Measurements from ENCODE around the gene NAA10.

The NAA10 gene

DNA sequence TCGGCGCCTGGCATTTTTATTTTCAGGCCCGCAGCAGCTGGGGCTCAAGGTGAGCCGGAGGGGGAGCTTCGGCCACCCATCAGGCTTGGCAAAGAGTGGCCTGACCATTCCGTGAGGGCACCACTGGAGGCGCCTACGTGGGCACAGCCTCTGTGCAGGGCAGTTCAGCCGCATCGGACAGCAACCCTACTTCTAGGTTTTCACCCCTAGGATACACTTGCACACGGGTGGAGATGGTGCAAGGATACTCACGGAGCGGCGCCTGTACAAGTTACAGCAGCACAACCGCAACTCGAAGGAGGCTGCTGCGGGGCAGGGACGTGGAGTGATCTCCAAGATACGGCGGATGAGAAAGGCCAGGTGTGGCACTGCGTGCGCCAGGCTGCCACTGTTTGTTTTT is 25.9 kb upstream of the NAA10 start:
- Histone ChIP-seq H3K4me3 (ENCODE audit: insufficient read depth in 1 of 2, low read depth in 1 of 2, low read length in 2 of 2) (no peak overlapping the region), H3K4me2 (ENCODE audit: low read length, poor library complexity, severe bottlenecking) (no peak overlapping the region), H3K36me3 (ENCODE audit: control insufficient read depth in 1 of 2, insufficient read depth in 2 of 2, low read depth in 1 of 2, low read length in 2 of 2) (peaks cover 75 to 91% of the 10 kb centered on the region in 2 experiments), H2BK5ac (ENCODE audit: low read depth, low read length, poor library complexity, severe bottlenecking) (no peak overlapping the region), H3K4me1 (ENCODE audit: control insufficient read depth, insufficient read depth, low read depth, low read length) (peaks cover 4% of the 10 kb centered on the region), H3K14ac (ENCODE audit: low read length in 2 of 2) (no peak overlapping the region), H3K27me3 (ENCODE audit: control insufficient read depth in 1 of 2, insufficient read depth in 1 of 2, low read length in 2 of 2) (peaks cover 0 to 4% of the 10 kb centered on the region in 2 experiments), H3K9me3 (ENCODE audit: control insufficient read depth, low read length) (no peaks in the 10 kb centered on the region), H4K8ac (ENCODE audit: low read length) (no peak overlapping the region), H3K79me1 (replicated peaks; ENCODE audit: low read length, poor library complexity, severe bottlenecking) (peaks cover 15% of the 10 kb centered on the region), H3K23ac (ENCODE audit: low read length in 2 of 2) (no peak overlapping the region), H3K18ac (ENCODE audit: low read depth in 1 of 2, low read length in 2 of 2) (no peak overlapping the region), H2BK12ac (ENCODE audit: low read length in 2 of 2) (no peak overlapping the region), H2AFZ (ENCODE audit: low read depth, low read length) (no peak overlapping the region), H3K4ac (ENCODE audit: low read depth in 1 of 2, low read length in 2 of 2) (no peak overlapping the region), H2AK5ac (ENCODE audit: low read length, severe bottlenecking) (no peak overlapping the region), H3K9ac (ENCODE audit: low read length) (no peak overlapping the region), H3K27ac (ENCODE audit: low read length, poor library complexity, severe bottlenecking) (no peak overlapping the region), H2BK120ac (ENCODE audit: low read depth, low read length) (no peak overlapping the region), H4K91ac (ENCODE audit: low read length) (no peak overlapping the region), H2BK15ac (ENCODE audit: low read depth, poor library complexity, severe bottlenecking) (no peak overlapping the region)
- WGBS, result 98% methylated on average over 22 of the region's 22 CpGs
- no peak for DNase-seq

DNA sequence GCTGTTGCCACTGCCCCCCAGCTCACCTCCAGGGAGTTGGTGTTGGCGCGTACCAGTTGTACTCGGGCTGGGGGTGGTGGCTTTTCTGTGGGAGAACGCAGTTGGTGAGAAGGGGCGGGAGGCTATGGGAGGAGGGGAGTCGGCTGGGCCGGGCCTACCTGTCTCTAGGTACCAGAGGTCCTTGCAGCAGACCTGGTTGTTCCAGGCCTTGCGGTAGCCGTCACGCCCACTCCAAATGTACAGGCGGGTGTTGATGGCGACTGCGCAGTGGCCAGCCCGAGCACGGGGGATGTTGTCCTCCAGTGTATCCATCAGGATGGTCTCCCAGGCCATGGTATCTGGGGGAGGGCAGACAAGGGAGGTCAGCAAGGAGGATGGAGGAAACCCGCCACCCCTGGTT is 25.2 kb upstream of the NAA10 start:
- no peak overlapping the region for H2BK120ac ChIP-seq (ENCODE audit: low read depth, low read length)
- no peak overlapping the region for H2AFZ ChIP-seq (ENCODE audit: low read depth, low read length)
- no peak overlapping the region for H3K14ac ChIP-seq (ENCODE audit: low read length in 2 of 2)
- H3K27me3 ChIP-seq (ENCODE audit: control insufficient read depth in 1 of 2, insufficient read depth in 1 of 2, low read length in 2 of 2), result peaks cover 0 to 4% of the 10 kb centered on the region in 2 experiments
- H3K36me3 ChIP-seq (ENCODE audit: control insufficient read depth in 1 of 2, insufficient read depth in 2 of 2, low read depth in 1 of 2, low read length in 2 of 2), result peaks cover 82 to 94% of the 10 kb centered on the region in 2 experiments
- H3K4me1 ChIP-seq (ENCODE audit: control insufficient read depth, insufficient read depth, low read depth, low read length), result no peaks in the 10 kb centered on the region
- no peak overlapping the region for H3K4me3 ChIP-seq (ENCODE audit: insufficient read depth in 1 of 2, low read depth in 1 of 2, low read length in 2 of 2)
- peaks cover 15% of the 10 kb centered on the region for H3K79me1 ChIP-seq (replicated peaks; ENCODE audit: low read length, poor library complexity, severe bottlenecking)
- no peaks in the 10 kb centered on the region for H3K9me3 ChIP-seq (ENCODE audit: control insufficient read depth, low read length)
- H2BK12ac ChIP-seq (ENCODE audit: low read length in 2 of 2), result no peak overlapping the region
- H3K9ac ChIP-seq (ENCODE audit: low read length), result no peak overlapping the region
- no peak for DNase-seq
- no peak overlapping the region for H3K18ac ChIP-seq (ENCODE audit: low read depth in 1 of 2, low read length in 2 of 2)
- H3K4ac ChIP-seq (ENCODE audit: low read depth in 1 of 2, low read length in 2 of 2), result no peak overlapping the region
- WGBS, result 100% methylated on average over 7 of the region's 16 CpGs
- no peak overlapping the region for H3K23ac ChIP-seq (ENCODE audit: low read length in 2 of 2)
- H3K4me2 ChIP-seq (ENCODE audit: low read length, poor library complexity, severe bottlenecking), result no peak overlapping the region
- no peak overlapping the region for H4K91ac ChIP-seq (ENCODE audit: low read length)
- H2BK15ac ChIP-seq (ENCODE audit: low read depth, poor library complexity, severe bottlenecking), result no peak overlapping the region
- H2AK5ac ChIP-seq (ENCODE audit: low read length, severe bottlenecking), result no peak overlapping the region
- H2BK5ac ChIP-seq (ENCODE audit: low read depth, low read length, poor library complexity, severe bottlenecking), result no peak overlapping the region
- H4K8ac ChIP-seq (ENCODE audit: low read length), result no peak overlapping the region
- H3K27ac ChIP-seq (ENCODE audit: low read length, poor library complexity, severe bottlenecking), result no peak overlapping the region

DNA sequence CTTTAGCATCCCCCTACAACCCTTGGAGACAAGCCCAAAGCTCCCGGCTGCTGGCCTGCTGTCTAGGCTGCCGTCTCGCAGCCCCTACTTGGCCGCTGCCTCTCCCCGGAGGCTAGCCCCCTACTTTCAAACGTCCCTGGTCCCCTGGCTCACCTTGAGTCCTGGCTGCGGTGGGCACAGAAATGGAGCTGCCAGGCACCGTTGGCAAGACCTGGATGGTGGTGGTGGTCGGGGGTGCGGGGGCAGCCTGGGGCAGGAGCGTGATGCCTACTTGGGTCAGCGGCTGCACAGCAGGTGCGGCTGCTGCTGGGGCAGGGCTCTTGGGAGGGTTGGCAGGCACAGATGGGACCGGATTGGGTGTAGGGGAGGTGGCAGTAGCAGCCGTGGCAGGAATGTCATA is 24.8 kb upstream of the NAA10 start:
- Histone ChIP-seq H2BK12ac (ENCODE audit: low read length in 2 of 2) (no peak overlapping the region), H3K14ac (ENCODE audit: low read length in 2 of 2) (no peak overlapping the region), H3K79me1 (replicated peaks; ENCODE audit: low read length, poor library complexity, severe bottlenecking) (peaks cover 15% of the 10 kb centered on the region), H3K23ac (ENCODE audit: low read length in 2 of 2) (no peak overlapping the region), H3K9ac (ENCODE audit: low read length) (no peak overlapping the region), H3K27ac (ENCODE audit: low read length, poor library complexity, severe bottlenecking) (no peak overlapping the region), H4K8ac (ENCODE audit: low read length) (no peak overlapping the region), H3K9me3 (ENCODE audit: control insufficient read depth, low read length) (no peaks in the 10 kb centered on the region), H3K4me3 (ENCODE audit: insufficient read depth in 1 of 2, low read depth in 1 of 2, low read length in 2 of 2) (no peak overlapping the region), H3K4me2 (ENCODE audit: low read length, poor library complexity, severe bottlenecking) (no peak overlapping the region), H3K36me3 (ENCODE audit: control insufficient read depth in 1 of 2, insufficient read depth in 2 of 2, low read depth in 1 of 2, low read length in 2 of 2) (peaks cover 85 to 98% of the 10 kb centered on the region in 2 experiments), H3K4me1 (ENCODE audit: control insufficient read depth, insufficient read depth, low read depth, low read length) (no peaks in the 10 kb centered on the region), H2AK5ac (ENCODE audit: low read length, severe bottlenecking) (no peak overlapping the region), H2AFZ (ENCODE audit: low read depth, low read length) (no peak overlapping the region), H3K18ac (ENCODE audit: low read depth in 1 of 2, low read length in 2 of 2) (no peak overlapping the region), H4K91ac (ENCODE audit: low read length) (no peak overlapping the region), H3K27me3 (ENCODE audit: control insufficient read depth in 1 of 2, insufficient read depth in 1 of 2, low read length in 2 of 2) (peaks cover 0 to 4% of the 10 kb centered on the region in 2 experiments), H2BK15ac (ENCODE audit: low read depth, poor library complexity, severe bottlenecking) (no peak overlapping the region), H2BK5ac (ENCODE audit: low read depth, low read length, poor library complexity, severe bottlenecking) (no peak overlapping the region), H3K4ac (ENCODE audit: low read depth in 1 of 2, low read length in 2 of 2) (no peak overlapping the region), H2BK120ac (ENCODE audit: low read depth, low read length) (no peak overlapping the region)
- 99% methylated on average over 12 of the region's 15 CpGs for WGBS
- no peak for DNase-seq

DNA sequence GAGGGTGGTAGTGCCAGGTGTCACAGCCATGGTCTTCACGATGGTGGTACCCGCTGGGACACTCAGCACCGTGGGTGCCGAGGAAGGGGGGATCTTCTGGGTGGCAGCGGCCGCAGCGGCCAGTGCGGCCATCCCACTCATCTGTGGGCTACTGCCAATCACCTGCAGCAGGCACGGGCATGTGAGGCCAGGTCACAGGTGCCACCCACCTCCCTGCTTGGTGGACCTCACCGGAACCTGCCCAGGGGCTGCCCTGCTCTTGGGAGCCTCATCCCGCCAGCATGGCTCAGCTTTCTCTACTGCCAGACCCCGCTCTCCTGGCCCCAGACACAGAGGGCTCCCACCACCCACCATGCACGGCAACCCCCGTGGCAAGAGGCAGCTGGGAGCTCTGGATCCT is 23.8 kb upstream of the NAA10 start:
- Histone ChIP-seq H3K9ac (ENCODE audit: low read length) (no peak overlapping the region), H3K4me2 (ENCODE audit: low read length, poor library complexity, severe bottlenecking) (no peak overlapping the region), H2BK120ac (ENCODE audit: low read depth, low read length) (no peak overlapping the region), H3K4me3 (ENCODE audit: insufficient read depth in 1 of 2, low read depth in 1 of 2, low read length in 2 of 2) (no peak overlapping the region), H2BK12ac (ENCODE audit: low read length in 2 of 2) (no peak overlapping the region), H2BK5ac (ENCODE audit: low read depth, low read length, poor library complexity, severe bottlenecking) (no peak overlapping the region), H3K14ac (ENCODE audit: low read length in 2 of 2) (no peak overlapping the region), H4K8ac (ENCODE audit: low read length) (no peak overlapping the region), H4K91ac (ENCODE audit: low read length) (no peak overlapping the region), H3K27me3 (ENCODE audit: control insufficient read depth in 1 of 2, insufficient read depth in 1 of 2, low read length in 2 of 2) (no peaks in the 10 kb centered on the region), H3K27ac (ENCODE audit: low read length, poor library complexity, severe bottlenecking) (no peak overlapping the region), H3K23ac (ENCODE audit: low read length in 2 of 2) (no peak overlapping the region), H3K79me1 (replicated peaks; ENCODE audit: low read length, poor library complexity, severe bottlenecking) (peaks cover 17% of the 10 kb centered on the region), H3K9me3 (ENCODE audit: control insufficient read depth, low read length) (no peaks in the 10 kb centered on the region), H3K4ac (ENCODE audit: low read depth in 1 of 2, low read length in 2 of 2) (no peak overlapping the region), H3K4me1 (ENCODE audit: control insufficient read depth, insufficient read depth, low read depth, low read length) (no peaks in the 10 kb centered on the region), H2AK5ac (ENCODE audit: low read length, severe bottlenecking) (no peak overlapping the region), H2BK15ac (ENCODE audit: low read depth, poor library complexity, severe bottlenecking) (no peak overlapping the region), H2AFZ (ENCODE audit: low read depth, low read length) (no peak overlapping the region), H3K18ac (ENCODE audit: low read depth in 1 of 2, low read length in 2 of 2) (no peak overlapping the region), H3K36me3 (ENCODE audit: control insufficient read depth in 1 of 2, insufficient read depth in 2 of 2, low read depth in 1 of 2, low read length in 2 of 2) (peaks cover 96 to 98% of the 10 kb centered on the region in 2 experiments)
- no peak for DNase-seq
- WGBS, result 96% methylated on average over 9 of the region's 14 CpGs

All from mesenchymal stem cell (in vitro differentiated cells and primary cell).